HEK293 (cell line): Measurements from ENCODE around the gene KIF21B.

Experiments used
- MZF1 ChIP-seq: fragments of 450-650 bp; formaldehyde crosslinking; IDR thresholded peaks from 2 replicates; pipeline ENCODE4 v1.5.1; 2017; ENCODE audit warnings: missing biosample characterization, missing genetic modification characterization, borderline replicate concordance
- SP3 ChIP-seq: fragments of 450-650 bp; formaldehyde crosslinking; IDR thresholded peaks from 2 replicates; pipeline ENCODE4 v1.5.1; 2016; ENCODE audit warnings: missing biosample characterization, missing genetic modification characterization
- ZBTB21 ChIP-seq: fragments of 450-650 bp; formaldehyde crosslinking; IDR thresholded peaks from 2 replicates; pipeline ENCODE4 v1.5.1; 2017; ENCODE audit warnings: missing biosample characterization, missing genetic modification characterization
- ZNF157 ChIP-seq: fragments of 450-650 bp; formaldehyde crosslinking; IDR thresholded peaks from 2 replicates; pipeline ENCODE4 v1.5.1; 2016; ENCODE audit warnings: missing biosample characterization, missing genetic modification characterization
- ZNF37A ChIP-seq: fragments of 450-650 bp; IDR thresholded peaks from 2 replicates; pipeline ENCODE4 v1.5.1; 2018; ENCODE audit warnings: missing biosample characterization, missing genetic modification characterization
- ZNF571 ChIP-seq: fragments of 450-650 bp; formaldehyde crosslinking; IDR thresholded peaks from 2 replicates; pipeline ENCODE4 v1.5.0; 2017; ENCODE audit warnings: missing biosample characterization, missing genetic modification characterization
- ZNF747 ChIP-seq: fragments of 450-650 bp; formaldehyde crosslinking; IDR thresholded peaks from 2 replicates; pipeline ENCODE4 v1.5.1; 2016; ENCODE audit warnings: missing biosample characterization, missing genetic modification characterization
- ZNF791 ChIP-seq: fragments of 450-650 bp; formaldehyde crosslinking; IDR thresholded peaks from 2 replicates; pipeline ENCODE4 v1.5.1; 2016; ENCODE audit warnings: missing biosample characterization, missing genetic modification characterization
- TF ChIP-seq, protein P1 (sequence below): fragments of 450-650 bp; formaldehyde crosslinking; IDR thresholded peaks from 2 replicates; pipeline ENCODE4 v1.5.1; 2016; ENCODE audit warnings: missing biosample characterization, missing genetic modification characterization
- TF ChIP-seq, protein P2 (sequence below): fragments of 450-650 bp; formaldehyde crosslinking; IDR thresholded peaks from 2 replicates; pipeline ENCODE4 v1.5.1; 2016; ENCODE audit warnings: missing biosample characterization, missing genetic modification characterization
- TF ChIP-seq, protein P3 (sequence below): fragments of 450-650 bp; formaldehyde crosslinking; IDR thresholded peaks from 2 replicates; pipeline ENCODE4 v1.5.1; 2016; ENCODE audit warnings: missing biosample characterization, missing genetic modification characterization

DNA sequence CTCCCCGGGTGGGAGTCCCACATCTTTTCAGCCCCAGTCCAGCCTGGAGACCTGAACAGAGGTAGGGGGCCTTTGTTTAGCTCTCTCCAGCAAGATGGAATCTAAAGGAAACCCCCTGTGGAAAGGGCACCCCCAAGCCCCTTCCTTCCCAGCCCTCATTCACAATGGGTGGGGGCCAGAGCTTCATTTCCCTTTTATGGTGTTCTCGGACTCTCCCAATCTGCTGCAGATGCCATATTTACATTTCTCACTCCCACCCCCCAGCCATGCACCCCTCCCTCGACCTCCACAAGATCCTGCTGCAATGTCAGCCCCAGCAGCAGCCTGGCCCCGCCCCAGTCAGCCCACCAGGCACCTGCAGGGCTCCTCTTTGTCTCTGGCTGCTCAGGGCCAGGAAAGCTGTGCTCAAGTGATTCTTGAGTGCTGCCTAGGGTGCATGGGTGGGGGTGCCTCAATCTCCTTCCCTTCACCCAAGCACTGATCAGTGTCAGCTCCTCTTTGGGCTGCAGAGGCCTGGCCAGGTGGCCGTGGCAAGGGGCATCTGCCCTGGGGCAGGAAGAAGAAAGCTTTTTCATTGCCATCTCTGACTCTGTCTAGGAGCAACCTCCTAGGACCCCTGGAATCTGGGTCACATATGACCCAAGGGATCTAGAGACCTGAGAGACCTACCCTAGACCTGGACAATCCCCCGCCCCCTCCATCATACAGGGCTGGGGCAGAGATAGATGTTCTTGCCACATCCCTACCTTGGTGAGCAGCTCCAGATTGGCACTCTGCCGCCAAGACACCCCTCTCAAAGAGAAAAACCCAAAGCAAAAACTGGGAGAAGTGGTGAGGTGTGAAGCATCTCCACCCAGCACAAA lies 1.7 kb downstream of the KIF21B start:
- TF ChIP-seq, protein P1, sequence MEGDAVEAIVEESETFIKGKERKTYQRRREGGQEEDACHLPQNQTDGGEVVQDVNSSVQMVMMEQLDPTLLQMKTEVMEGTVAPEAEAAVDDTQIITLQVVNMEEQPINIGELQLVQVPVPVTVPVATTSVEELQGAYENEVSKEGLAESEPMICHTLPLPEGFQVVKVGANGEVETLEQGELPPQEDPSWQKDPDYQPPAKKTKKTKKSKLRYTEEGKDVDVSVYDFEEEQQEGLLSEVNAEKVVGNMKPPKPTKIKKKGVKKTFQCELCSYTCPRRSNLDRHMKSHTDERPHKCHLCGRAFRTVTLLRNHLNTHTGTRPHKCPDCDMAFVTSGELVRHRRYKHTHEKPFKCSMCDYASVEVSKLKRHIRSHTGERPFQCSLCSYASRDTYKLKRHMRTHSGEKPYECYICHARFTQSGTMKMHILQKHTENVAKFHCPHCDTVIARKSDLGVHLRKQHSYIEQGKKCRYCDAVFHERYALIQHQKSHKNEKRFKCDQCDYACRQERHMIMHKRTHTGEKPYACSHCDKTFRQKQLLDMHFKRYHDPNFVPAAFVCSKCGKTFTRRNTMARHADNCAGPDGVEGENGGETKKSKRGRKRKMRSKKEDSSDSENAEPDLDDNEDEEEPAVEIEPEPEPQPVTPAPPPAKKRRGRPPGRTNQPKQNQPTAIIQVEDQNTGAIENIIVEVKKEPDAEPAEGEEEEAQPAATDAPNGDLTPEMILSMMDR (tag by site-specific recombination) = no peak
- no peak for TF ChIP-seq ZNF157 (tag by site-specific recombination)
- TF ChIP-seq MZF1 (tag by site-specific recombination) = no peak
- TF ChIP-seq, protein P2, sequence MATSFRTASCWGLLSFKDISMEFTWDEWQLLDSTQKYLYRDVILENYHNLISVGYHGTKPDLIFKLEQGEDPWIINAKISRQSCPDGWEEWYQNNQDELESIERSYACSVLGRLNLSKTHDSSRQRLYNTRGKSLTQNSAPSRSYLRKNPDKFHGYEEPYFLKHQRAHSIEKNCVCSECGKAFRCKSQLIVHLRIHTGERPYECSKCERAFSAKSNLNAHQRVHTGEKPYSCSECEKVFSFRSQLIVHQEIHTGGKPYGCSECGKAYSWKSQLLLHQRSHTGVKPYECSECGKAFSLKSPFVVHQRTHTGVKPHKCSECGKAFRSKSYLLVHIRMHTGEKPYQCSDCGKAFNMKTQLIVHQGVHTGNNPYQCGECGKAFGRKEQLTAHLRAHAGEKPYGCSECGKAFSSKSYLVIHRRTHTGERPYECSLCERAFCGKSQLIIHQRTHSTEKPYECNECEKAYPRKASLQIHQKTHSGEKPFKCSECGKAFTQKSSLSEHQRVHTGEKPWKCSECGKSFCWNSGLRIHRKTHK (tag by site-specific recombination) = no peak
- no peak for TF ChIP-seq ZNF37A
- no peak for TF ChIP-seq ZNF791 (tag by site-specific recombination)
- TF ChIP-seq, protein P3, sequence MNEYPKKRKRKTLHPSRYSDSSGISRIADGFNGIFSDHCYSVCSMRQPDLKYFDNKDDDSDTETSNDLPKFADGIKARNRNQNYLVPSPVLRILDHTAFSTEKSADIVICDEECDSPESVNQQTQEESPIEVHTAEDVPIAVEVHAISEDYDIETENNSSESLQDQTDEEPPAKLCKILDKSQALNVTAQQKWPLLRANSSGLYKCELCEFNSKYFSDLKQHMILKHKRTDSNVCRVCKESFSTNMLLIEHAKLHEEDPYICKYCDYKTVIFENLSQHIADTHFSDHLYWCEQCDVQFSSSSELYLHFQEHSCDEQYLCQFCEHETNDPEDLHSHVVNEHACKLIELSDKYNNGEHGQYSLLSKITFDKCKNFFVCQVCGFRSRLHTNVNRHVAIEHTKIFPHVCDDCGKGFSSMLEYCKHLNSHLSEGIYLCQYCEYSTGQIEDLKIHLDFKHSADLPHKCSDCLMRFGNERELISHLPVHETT (tag by site-specific recombination) = no peak
- TF ChIP-seq SP3 (tag by site-specific recombination) = no peak
- TF ChIP-seq ZNF571 (tag by site-specific recombination) = no peak
- TF ChIP-seq ZNF747 (tag by site-specific recombination) = no peak
- no peak for TF ChIP-seq ZBTB21 (tag by site-specific recombination)
